ENCODE measurements around the gene ARFGAP1. TPM values are rescaled to one million over a fixed set of nuclear protein-coding genes. Genes with fewer than 3 reads are reported as not detected.

Gene ARFGAP1
- total RNA-seq, 1 donor from 2014 or later: 208 TPM

DNA sequence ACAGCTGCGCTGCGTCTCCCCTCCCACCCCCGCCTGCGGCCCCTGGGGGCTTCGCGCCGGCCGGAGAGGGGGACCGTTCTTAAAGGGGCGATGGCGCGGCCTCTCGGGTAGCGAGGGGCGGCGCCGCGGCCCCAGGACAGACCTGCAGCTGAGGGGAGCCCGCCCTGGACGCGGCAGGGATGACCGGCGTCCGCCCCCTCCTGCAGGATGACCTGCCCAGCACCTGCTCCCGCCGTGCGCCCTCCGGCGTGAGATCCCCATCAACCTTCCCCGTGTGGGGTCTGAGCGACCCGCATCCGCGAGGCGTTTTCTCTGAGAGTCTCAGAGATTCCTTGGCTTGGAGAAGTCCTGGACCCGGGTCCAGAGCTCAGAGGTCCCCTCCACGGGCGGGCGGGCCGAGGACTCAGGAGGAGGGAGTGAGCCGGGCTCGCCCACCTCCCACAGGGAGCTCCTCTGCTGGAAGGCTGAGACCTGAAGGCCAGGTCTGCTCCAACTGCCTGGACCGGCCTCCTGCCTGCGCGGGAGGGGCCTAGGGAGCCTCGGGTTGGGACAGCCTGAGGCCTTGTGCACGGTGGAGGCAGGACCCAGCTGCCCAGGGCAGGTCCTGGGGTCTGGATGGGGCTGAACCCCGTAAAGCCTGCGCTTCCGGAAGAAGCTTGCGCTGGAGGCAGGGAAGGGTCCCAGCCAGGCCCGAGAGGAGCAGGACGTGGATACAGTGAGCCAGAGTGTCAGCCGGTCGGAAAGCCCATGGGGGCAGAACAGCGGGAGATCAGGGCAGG is 17.8 kb upstream of the ARFGAP1 start:
- H3K4me3 Mint-ChIP-seq: peak overlapping the region; percentile 70
- H3K9me3 Mint-ChIP-seq: no peaks in the 10 kb centered on the region
- H3K36me3 Mint-ChIP-seq: no peaks in the 10 kb centered on the region
- no peak for TF ChIP-seq CTCF (IDR thresholded peaks at IDR 0.05; ENCODE audit: unreplicated experiment)
- peaks cover 39% of the 10 kb centered on the region for H3K27me3 Mint-ChIP-seq (ENCODE audit: low read depth)
- H3K4me1 Mint-ChIP-seq: peaks cover 53% of the 10 kb centered on the region
- no peak for DNase-seq (ENCODE audit: low spot score in 2 of 2, unreplicated experiment in 2 of 2)
- peak overlapping the region; percentile 39 for H3K27ac Mint-ChIP-seq

DNA sequence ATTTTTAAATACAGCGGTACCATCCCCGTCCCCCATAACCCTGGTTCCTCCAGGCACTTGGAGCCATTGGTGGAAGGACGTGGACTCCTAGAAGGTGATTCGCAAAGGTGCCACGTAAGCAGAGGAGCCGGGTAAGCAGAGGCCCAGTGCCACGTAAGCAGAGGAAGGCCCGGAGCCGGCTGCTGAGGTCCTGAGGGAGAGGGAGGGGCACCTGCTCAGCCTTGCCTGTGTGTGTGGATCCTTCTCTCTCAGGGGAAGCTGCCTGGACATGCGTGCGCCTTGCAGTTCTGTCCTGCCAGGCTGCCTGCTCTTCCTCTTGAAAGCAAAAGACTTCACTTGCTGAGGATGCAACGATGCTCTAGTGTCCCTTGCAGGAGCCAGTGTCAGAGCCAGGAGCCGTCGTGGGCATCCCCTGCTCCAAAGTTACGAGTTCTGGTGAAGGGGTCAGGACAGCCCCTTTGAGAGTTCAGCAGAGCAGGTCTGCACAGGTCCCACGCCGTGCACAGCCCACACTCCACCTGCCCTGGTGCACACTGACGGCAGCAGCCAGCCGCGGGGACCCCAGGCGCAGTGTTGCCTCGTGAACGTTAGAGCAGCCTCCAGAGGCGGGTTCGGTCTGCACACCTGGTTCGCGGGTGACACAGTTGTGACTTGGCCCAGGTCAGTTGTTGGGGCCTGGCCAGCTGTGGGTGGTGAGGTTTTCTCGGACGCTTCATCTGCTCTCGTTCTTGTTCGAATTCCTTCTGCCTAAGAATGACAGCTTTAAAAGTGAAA is 16.5 kb upstream of the ARFGAP1 start:
- peaks cover 66% of the 10 kb centered on the region for H3K4me1 Mint-ChIP-seq

DNA sequence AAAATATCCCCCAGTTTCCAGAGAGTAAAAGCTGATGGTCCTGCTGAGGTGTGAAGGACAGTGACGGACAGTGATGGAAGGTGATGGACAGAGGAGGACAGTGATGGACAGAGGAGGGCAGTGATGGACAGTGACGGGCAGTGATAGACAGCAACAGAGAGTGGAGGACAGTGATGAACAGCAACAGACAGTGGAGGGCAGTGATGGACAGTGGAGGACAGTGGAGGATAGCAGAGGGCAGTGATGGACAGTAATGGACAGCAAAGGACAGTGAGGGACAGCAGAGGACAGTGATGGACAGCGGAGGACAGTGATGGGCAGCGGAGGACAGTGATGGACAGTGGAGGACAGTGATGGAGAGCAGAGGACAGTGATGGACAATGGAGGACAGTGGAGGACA is 15.7 kb upstream of the ARFGAP1 start:
- no peaks in the 10 kb centered on the region for H3K36me3 Mint-ChIP-seq
- DNase-seq (ENCODE audit: low spot score in 2 of 2, unreplicated experiment in 2 of 2): no peak
- no peaks in the 10 kb centered on the region for H3K9me3 Mint-ChIP-seq
- H3K4me1 Mint-ChIP-seq: peaks cover 74% of the 10 kb centered on the region
- peaks cover 29% of the 10 kb centered on the region for H3K27me3 Mint-ChIP-seq (ENCODE audit: low read depth)
- no peak overlapping the region for H3K27ac Mint-ChIP-seq
- no peak for TF ChIP-seq CTCF (IDR thresholded peaks at IDR 0.05; ENCODE audit: unreplicated experiment)
- peak overlapping the region; percentile 13 for H3K4me3 Mint-ChIP-seq

More for the DNA sequence above, 16.5 kb upstream of the ARFGAP1 start:
- TF ChIP-seq CTCF (IDR thresholded peaks at IDR 0.05; ENCODE audit: unreplicated experiment): no peak
- Mint-ChIP-seq H3K4me3 (peak overlapping the region; percentile 20), H3K36me3 (no peaks in the 10 kb centered on the region), H3K9me3 (no peaks in the 10 kb centered on the region), H3K27me3 (ENCODE audit: low read depth) (peaks cover 34% of the 10 kb centered on the region), H3K27ac (no peak overlapping the region)
- DNase-seq (ENCODE audit: low spot score in 2 of 2, unreplicated experiment in 2 of 2): no peak

GRCh38 chr20:63257629-63258028 is 15.0 kb upstream of the ARFGAP1 start:
- H3K36me3 Mint-ChIP-seq: no peaks in the 10 kb centered on the region
- no peak overlapping the region for H3K4me3 Mint-ChIP-seq
- DNase-seq (ENCODE audit: low spot score in 2 of 2, unreplicated experiment in 2 of 2): no peak
- no peak for TF ChIP-seq CTCF (IDR thresholded peaks at IDR 0.05; ENCODE audit: unreplicated experiment)
- peaks cover 22% of the 10 kb centered on the region for H3K27me3 Mint-ChIP-seq (ENCODE audit: low read depth)
- H3K9me3 Mint-ChIP-seq: no peaks in the 10 kb centered on the region
- H3K27ac Mint-ChIP-seq: no peak overlapping the region
- peaks cover 78% of the 10 kb centered on the region for H3K4me1 Mint-ChIP-seq

- no peak overlapping the region for H3K4me3 Mint-ChIP-seq
- no peak for TF ChIP-seq CTCF (IDR thresholded peaks at IDR 0.05; ENCODE audit: unreplicated experiment)
- peak overlapping the region; percentile 43 for H3K27ac Mint-ChIP-seq
- peaks cover 72% of the 10 kb centered on the region for H3K4me1 Mint-ChIP-seq
- no peaks in the 10 kb centered on the region for H3K36me3 Mint-ChIP-seq
- H3K27me3 Mint-ChIP-seq (ENCODE audit: low read depth): peaks cover 11% of the 10 kb centered on the region
- no peak for DNase-seq (ENCODE audit: low spot score in 2 of 2, unreplicated experiment in 2 of 2)
- no peaks in the 10 kb centered on the region for H3K9me3 Mint-ChIP-seq
Measured at GRCh38 chr20:63258781-63259180, 13.8 kb upstream of the ARFGAP1 start.

Measured in mesothelial cell of epicardium (in vitro differentiated cells).